H9 (cell line): Measurements from ENCODE around the gene ZNF776. TPM values are rescaled to one million over a fixed set of nuclear protein-coding genes. Genes with fewer than 3 reads are reported as not detected.

Experiments
- DNase-seq: peaks from one replicate; pipeline ENCODE4 v3.0.0-alpha.2; 2017
- H2AFZ ChIP-seq: one replicate; pipeline ENCODE4 v1.6.1; 2013; ENCODE audit warnings: mild to moderate bottlenecking, low read length, control low read depth, moderate library complexity
- H2AK5ac ChIP-seq: 2 replicates; pipeline ENCODE4 v1.6.1; 2013; ENCODE audit warnings: low read length, control low read depth, mixed read lengths; ENCODE audit not compliant: insufficient read length
- H2BK120ac ChIP-seq: one replicate; pipeline ENCODE4 v1.6.1; 2013; ENCODE audit warnings: low read depth, mild to moderate bottlenecking, low read length, control low read depth, inconsistent platforms; ENCODE audit not compliant: poor library complexity, severe bottlenecking
- H2BK12ac ChIP-seq: 2 replicates; pipeline ENCODE4 v1.6.1; 2013; ENCODE audit warnings: low read length, control low read depth, mixed read lengths, low read depth; ENCODE audit not compliant: insufficient read length
- H2BK15ac ChIP-seq: 2 replicates; pipeline ENCODE4 v1.6.1; 2013; ENCODE audit warnings: low read depth, low read length, control low read depth
- H2BK20ac ChIP-seq: one replicate; pipeline ENCODE4 v1.6.1; 2013; ENCODE audit warnings: low read depth, mild to moderate bottlenecking, low read length, control low read depth, inconsistent platforms; ENCODE audit not compliant: poor library complexity, severe bottlenecking
- H2BK5ac ChIP-seq: 2 replicates; pipeline ENCODE4 v1.6.1; 2013; ENCODE audit warnings: low read length, control low read depth, mixed read lengths; ENCODE audit not compliant: insufficient read length
- H3K14ac ChIP-seq: 2 replicates; pipeline ENCODE4 v1.6.1; 2013; ENCODE audit warnings: low read length, control low read depth; ENCODE audit not compliant: insufficient read depth
- H3K18ac ChIP-seq: 2 replicates; pipeline ENCODE4 v1.6.1; 2013; ENCODE audit warnings: low read depth, mild to moderate bottlenecking, mixed read lengths, low read length, control low read depth; ENCODE audit not compliant: insufficient read length
- H3K23ac ChIP-seq: 2 replicates; pipeline ENCODE4 v1.6.1; 2013; ENCODE audit warnings: low read length, control low read depth, mixed read lengths, low read depth; ENCODE audit not compliant: insufficient read length
- H3K23me2 ChIP-seq: 2 replicates; pipeline ENCODE4 v1.6.1; 2013; ENCODE audit warnings: low read depth, mild to moderate bottlenecking, mixed read lengths, low read length, control low read depth; ENCODE audit not compliant: insufficient read length, poor library complexity, severe bottlenecking
- H3K27ac ChIP-seq: 2 replicates; pipeline ENCODE4 v1.5.1; 2013; ENCODE audit warnings: low read length, control low read depth, mixed read lengths, low read depth; ENCODE audit not compliant: insufficient read length
- H3K27me3 ChIP-seq: 2 replicates; pipeline ENCODE4 v1.6.1; 2013; ENCODE audit warnings: low read length, control low read depth, inconsistent platforms; ENCODE audit not compliant: insufficient read depth
- H3K4ac ChIP-seq: 2 replicates; pipeline ENCODE4 v1.6.1; 2013; ENCODE audit warnings: low read depth, mild to moderate bottlenecking, control low read depth, inconsistent platforms, low read length, moderate library complexity
- H3K4me1 ChIP-seq: 2 replicates; pipeline ENCODE4 v1.6.1; 2013; ENCODE audit warnings: low read length, control low read depth, inconsistent platforms; ENCODE audit not compliant: insufficient read depth
- H3K4me2 ChIP-seq: 2 replicates; pipeline ENCODE4 v1.6.1; 2013; ENCODE audit warnings: low read length, control low read depth, mixed read lengths; ENCODE audit not compliant: insufficient read length, insufficient read depth
- H3K56ac ChIP-seq: 2 replicates; pipeline ENCODE4 v1.6.1; 2013; ENCODE audit warnings: low read depth, mild to moderate bottlenecking, mixed read lengths, low read length, control low read depth; ENCODE audit not compliant: insufficient read length
- H3K79me1 ChIP-seq: 2 replicates; pipeline ENCODE4 v1.6.1; 2013; ENCODE audit warnings: low read depth, mild to moderate bottlenecking, moderate library complexity, low read length, control low read depth, inconsistent platforms; ENCODE audit not compliant: insufficient read depth, poor library complexity, severe bottlenecking
- H3K79me2 ChIP-seq: 2 replicates; pipeline ENCODE4 v1.6.1; 2013; ENCODE audit warnings: low read length, control low read depth, inconsistent platforms; ENCODE audit not compliant: insufficient read depth
- H3K9ac ChIP-seq: 2 replicates; pipeline ENCODE4 v1.6.1; 2013; ENCODE audit warnings: low read length, control low read depth, mixed read lengths; ENCODE audit not compliant: insufficient read length; ENCODE audit errors: extremely low read depth
- H3K9me3 ChIP-seq: one replicate; pipeline ENCODE4 v1.6.1; 2013; ENCODE audit warnings: low read depth, low read length, inconsistent platforms; ENCODE audit not compliant: control insufficient read depth
- H3T11ph ChIP-seq: one replicate; pipeline ENCODE4 v1.6.1; 2013; ENCODE audit warnings: mild to moderate bottlenecking, low read length, control low read depth, inconsistent platforms
- H4K20me1 ChIP-seq: one replicate; pipeline ENCODE4 v1.6.1; 2013; ENCODE audit not compliant: control insufficient read depth, insufficient read length, insufficient read depth
- H4K5ac ChIP-seq: 2 replicates; pipeline ENCODE4 v1.6.1; 2013; ENCODE audit warnings: low read depth, mild to moderate bottlenecking, mixed read lengths, low read length, control low read depth; ENCODE audit not compliant: insufficient read length
- H4K8ac ChIP-seq: replicated peaks from 2 replicates; pipeline ENCODE4 v1.6.1; 2013; ENCODE audit warnings: low read length, control low read depth, mixed read lengths, low read depth; ENCODE audit not compliant: insufficient read length
- H4K91ac ChIP-seq: 2 replicates; pipeline ENCODE4 v1.6.1; 2013; ENCODE audit warnings: low read depth, mild to moderate bottlenecking, moderate library complexity, mixed read lengths, low read length, control low read depth; ENCODE audit not compliant: insufficient read length
- H3K27ac Mint-ChIP-seq, 3 experiments: 2 replicates in 2 of 3; 3 replicates in 1 of 3; pipeline ENCODE4 v1.8.0; 2020 to 2021; ENCODE audit warnings: mixed read lengths in 3 of 3, mild to moderate bottlenecking in 1 of 3, moderate library complexity in 1 of 3
- H3K27me3 Mint-ChIP-seq: 2 replicates; pipeline ENCODE4 v1.8.0; 2021; ENCODE audit warnings: low read depth, mild to moderate bottlenecking, moderate library complexity, mixed read lengths
- H3K36me3 Mint-ChIP-seq, 3 experiments: 2 replicates in 2 of 3; 3 replicates in 1 of 3; pipeline ENCODE4 v1.8.0; 2020 to 2021; ENCODE audit warnings: low read depth in 3 of 3, mixed read lengths in 3 of 3; ENCODE audit not compliant: insufficient read depth in 1 of 3
- H3K4me1 Mint-ChIP-seq, 2 experiments: 2 replicates each; pipeline ENCODE4 v1.8.0; 2020; ENCODE audit warnings: mixed read lengths in 2 of 2
- H3K4me3 Mint-ChIP-seq, 2 experiments: 2 replicates in 1 of 2; 3 replicates in 1 of 2; pipeline ENCODE4 v1.8.0; 2020 to 2021; ENCODE audit warnings: mild to moderate bottlenecking in 2 of 2, mixed read lengths in 2 of 2, moderate library complexity in 1 of 2
- H3K9me3 Mint-ChIP-seq, 2 experiments: 2 replicates in 1 of 2; 3 replicates in 1 of 2; pipeline ENCODE4 v1.8.0; 2020; ENCODE audit warnings: mild to moderate bottlenecking in 2 of 2, mixed read lengths in 2 of 2, moderate library complexity in 1 of 2
- CTCF ChIP-seq: fragments of 200-600 bp; sonication (generic); conservative IDR thresholded peaks from 3 replicates; pipeline ENCODE4 v1.8.0; 2021; ENCODE audit warnings: antibody characterized with exemption, mild to moderate bottlenecking
- WGBS: extraction: QIAGEN DNeasy Blood & Tissue Kit; methylation state at CpG from one replicate; pipeline ENCODE4 v1.1.7; 2013; ENCODE audit warnings: missing lambda C conversion rate, low lambda C conversion rate, mixed read lengths; ENCODE audit not compliant: insufficient read length; ENCODE audit errors: extremely low coverage; 5-methylcytosine and 5-hydroxymethylcytosine counted together
- total RNA-seq: library from RNA; stranded (reverse); gene quantifications from 2 replicates; pipeline ENCODE4 v1.2.1, GENCODE V29; 2021

ZNF776 gene
- total RNA-seq, 1 experiment from 2014 or later, result 19.7 TPM

- 0 out of 5 replicates have a peak, but pooled peaks cover 0 to 3% of the 10 kb centered on the region in 2 experiments for H3K9me3 Mint-ChIP-seq
- peaks cover 70 to 92% (median 86%) of the 10 kb centered on the region in 3 experiments; a peak in 6 of 7 replicates for H3K36me3 Mint-ChIP-seq
- H3K9me3 ChIP-seq, result no peaks in the 10 kb centered on the region
- no peak overlapping the region for H3K56ac ChIP-seq
- no peak overlapping the region for H4K8ac ChIP-seq
- no peak overlapping the region for H4K91ac ChIP-seq
- H3K79me2 ChIP-seq, result no peaks in the 10 kb centered on the region
- no peak overlapping the region for H3T11ph ChIP-seq
- H3K23ac ChIP-seq, result no peak overlapping the region
- no peak overlapping the region for H3K9ac ChIP-seq
- no peak overlapping the region for H2BK20ac ChIP-seq
- no peaks in the 10 kb centered on the region for H3K4me1 Mint-ChIP-seq
- no peaks in the 10 kb centered on the region for H3K27me3 ChIP-seq
- H3K27ac ChIP-seq, result no peak overlapping the region
- no peaks in the 10 kb centered on the region for H4K20me1 ChIP-seq
- no peak overlapping the region for H2BK120ac ChIP-seq
- H3K27me3 Mint-ChIP-seq, result no peaks in the 10 kb centered on the region
- peaks cover under 1% of the 10 kb centered on the region for H3K79me1 ChIP-seq
- no peaks in the 10 kb centered on the region for H3K4me1 ChIP-seq
- no peak for DNase-seq
- H3K4ac ChIP-seq, result no peak overlapping the region
- no peak overlapping the region for H3K14ac ChIP-seq
- no peak overlapping the region for H2AFZ ChIP-seq
- H3K23me2 ChIP-seq, result no peaks in the 10 kb centered on the region
- H2AK5ac ChIP-seq, result no peak overlapping the region
- H2BK12ac ChIP-seq, result no peak overlapping the region
- H3K18ac ChIP-seq, result no peak overlapping the region
- no peak overlapping the region for H3K4me3 Mint-ChIP-seq
- WGBS, result no CpG with 5 or more reads among the region's 4 CpGs
- H2BK5ac ChIP-seq, result no peak overlapping the region
- no peak for TF ChIP-seq CTCF
- no peak overlapping the region for H4K5ac ChIP-seq
- H2BK15ac ChIP-seq, result no peak overlapping the region
- H3K4me2 ChIP-seq, result no peak overlapping the region
- no peak overlapping the region for H3K27ac Mint-ChIP-seq
Measured at GRCh38 chr19:57755031-57755430, 8.4 kb downstream of the ZNF776 start.
